Gastroesophageal sphincter (tissue), 4 donors: ENCODE data around the gene RAX. TPM values are rescaled to one million over a fixed set of nuclear protein-coding genes. Genes with fewer than 3 reads are reported as not detected.

Experiments used
- ATAC-seq: fragments of 150-250 bp; one replicate; pipeline ENCODE4 v1.9.1; 2016; ENCODE audit warnings: mild to moderate bottlenecking, moderate library complexity
- H3K27ac ChIP-seq, 4 donors: fragments of 200-600 bp; sonication (generic) in 3 of 4; 1 replicate in 3 of 4; 2 replicates in 1 of 4; pipeline ENCODE4 v1.5.1; 2016 to 2019
- H3K27me3 ChIP-seq: fragments of 200-600 bp; sonication (generic); one replicate; pipeline ENCODE4 v1.5.1; 2019
- H3K36me3 ChIP-seq, 2 donors: fragments of 200-600 bp; sonication (generic); one replicate each; pipeline ENCODE4 v1.5.1; 2019; ENCODE audit warnings: control low read depth in 1 of 2
- H3K4me1 ChIP-seq, 3 donors: fragments of 200-600 bp; sonication (generic); 1 replicate in 2 of 3; 2 replicates in 1 of 3; pipeline ENCODE4 v1.5.1; 2016 to 2019; ENCODE audit warnings: control low read depth in 2 of 3
- H3K4me3 ChIP-seq, 2 donors: fragments of 200-600 bp; sonication (generic); one replicate each; pipeline ENCODE4 v1.5.1; 2019; ENCODE audit warnings: mild to moderate bottlenecking in 1 of 2, moderate library complexity in 1 of 2
- H3K9me3 ChIP-seq, 3 donors: fragments of 200-600 bp; sonication (generic); one replicate each; pipeline ENCODE4 v1.5.1; 2017 to 2019; ENCODE audit warnings: control low read depth in 2 of 3
- EP300 ChIP-seq: sonication (generic); formaldehyde crosslinking; IDR thresholded peaks from one replicate; pipeline ENCODE4 v1.6.1; 2017; ENCODE audit warnings: antibody characterized with exemption, mild to moderate bottlenecking
- POLR2A ChIP-seq, 2 donors: fragments of 450-650 bp; IDR thresholded peaks; one replicate each; pipeline ENCODE4 v1.6.1; 2017; ENCODE audit warnings: antibody characterized with exemption in 2 of 2, mild to moderate bottlenecking in 2 of 2, moderate library complexity in 1 of 2
- POLR2AphosphoS5 ChIP-seq: sonication (generic); formaldehyde crosslinking; IDR thresholded peaks from one replicate; pipeline ENCODE4 v1.6.1; 2017; ENCODE audit warnings: antibody characterized with exemption
- WGBS, 2 donors: methylation state at CpG; one replicate each; pipeline ENCODE4 v1.1.5; 2018; ENCODE audit warnings: low coverage in 1 of 2; 5-methylcytosine and 5-hydroxymethylcytosine counted together
- total RNA-seq, 4 donors: library from RNA; depleted of rRNA; stranded (reverse); fragments of >200 nt; gene quantifications; one replicate each; pipeline ENCODE4 v1.1.0, GENCODE V29; 2016
- TF ChIP-seq, protein P1 (sequence below), 4 experiments: fragments of 200-600 bp in 2 of 4; fragments of 450-650 bp in 2 of 4; sonication (generic) in 1 of 4; IDR thresholded peaks; one replicate each; pipeline ENCODE4 v1.5.1; 2017 to 2019; ENCODE audit warnings: antibody characterized with exemption in 4 of 4, mild to moderate bottlenecking in 2 of 4, moderate library complexity in 2 of 4

RAX gene
- total RNA-seq, 4 donors from 2014 or later: not detected

DNA sequence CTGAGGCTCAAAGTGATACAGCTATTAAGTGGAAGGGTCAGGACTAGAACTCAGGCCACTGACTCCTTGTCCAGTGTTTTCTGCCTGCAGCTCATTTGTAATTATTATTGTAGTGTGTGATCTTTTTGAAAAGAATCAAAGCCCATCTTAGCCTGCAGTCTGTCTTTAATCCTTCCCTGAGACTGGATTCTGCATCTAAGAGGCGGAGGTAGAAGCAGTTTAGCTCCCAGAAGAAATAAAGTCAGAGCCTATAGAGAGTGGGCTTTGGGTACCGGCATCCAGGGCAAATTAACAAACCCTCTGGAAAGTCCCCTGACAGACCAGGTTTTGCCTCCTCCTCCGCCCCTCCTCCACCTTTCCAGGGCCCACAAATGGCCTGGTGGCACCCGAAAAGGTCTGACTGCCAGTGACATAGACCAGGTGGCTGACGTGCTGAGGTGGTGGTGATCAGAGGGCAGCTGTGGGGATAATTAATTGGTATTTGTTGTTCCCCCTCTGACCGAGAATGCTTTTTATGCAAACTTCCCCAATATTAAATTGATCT lies 2.2 kb upstream of the RAX start:
- H3K4me1 ChIP-seq: peaks cover 0 to 25% (median 15%) of the 10 kb centered on the region in 3 donors
- no peak for ATAC-seq
- TF ChIP-seq, protein P1, sequence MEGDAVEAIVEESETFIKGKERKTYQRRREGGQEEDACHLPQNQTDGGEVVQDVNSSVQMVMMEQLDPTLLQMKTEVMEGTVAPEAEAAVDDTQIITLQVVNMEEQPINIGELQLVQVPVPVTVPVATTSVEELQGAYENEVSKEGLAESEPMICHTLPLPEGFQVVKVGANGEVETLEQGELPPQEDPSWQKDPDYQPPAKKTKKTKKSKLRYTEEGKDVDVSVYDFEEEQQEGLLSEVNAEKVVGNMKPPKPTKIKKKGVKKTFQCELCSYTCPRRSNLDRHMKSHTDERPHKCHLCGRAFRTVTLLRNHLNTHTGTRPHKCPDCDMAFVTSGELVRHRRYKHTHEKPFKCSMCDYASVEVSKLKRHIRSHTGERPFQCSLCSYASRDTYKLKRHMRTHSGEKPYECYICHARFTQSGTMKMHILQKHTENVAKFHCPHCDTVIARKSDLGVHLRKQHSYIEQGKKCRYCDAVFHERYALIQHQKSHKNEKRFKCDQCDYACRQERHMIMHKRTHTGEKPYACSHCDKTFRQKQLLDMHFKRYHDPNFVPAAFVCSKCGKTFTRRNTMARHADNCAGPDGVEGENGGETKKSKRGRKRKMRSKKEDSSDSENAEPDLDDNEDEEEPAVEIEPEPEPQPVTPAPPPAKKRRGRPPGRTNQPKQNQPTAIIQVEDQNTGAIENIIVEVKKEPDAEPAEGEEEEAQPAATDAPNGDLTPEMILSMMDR (IDR thresholded peaks at IDR 0.05): no peak
- TF ChIP-seq POLR2A (IDR thresholded peaks at IDR 0.05) (no peak), EP300 (no peak), POLR2AphosphoS5 (no peak)
- no peaks in the 10 kb centered on the region for H3K9me3 ChIP-seq
- H3K4me3 ChIP-seq: no peak overlapping the region
- H3K27ac ChIP-seq: no peak overlapping the region
- no peaks in the 10 kb centered on the region for H3K36me3 ChIP-seq
- peaks cover 98% of the 10 kb centered on the region for H3K27me3 ChIP-seq
- 41 to 48% methylated on average over 3 to 5 of the region's 6 CpGs for WGBS, 2 donors

- Histone ChIP-seq H3K9me3 (no peaks in the 10 kb centered on the region), H3K4me1 (peaks cover 0 to 27% (median 15%) of the 10 kb centered on the region in 3 donors), H3K36me3 (no peaks in the 10 kb centered on the region), H3K4me3 (no peak overlapping the region), H3K27ac (no peak overlapping the region), H3K27me3 (peaks cover 98% of the 10 kb centered on the region)
- WGBS, 2 donors: 0 to 19% methylated on average over 1 to 9 of the region's 18 CpGs
- TF ChIP-seq, protein P1 (IDR thresholded peaks at IDR 0.05): no peak
- TF ChIP-seq EP300 (no peak), POLR2A (IDR thresholded peaks at IDR 0.05) (no peak), POLR2AphosphoS5 (no peak)
- ATAC-seq: no peak
Measured at GRCh38 chr18:59274533-59274928, 1.3 kb upstream of the RAX start.

DNA sequence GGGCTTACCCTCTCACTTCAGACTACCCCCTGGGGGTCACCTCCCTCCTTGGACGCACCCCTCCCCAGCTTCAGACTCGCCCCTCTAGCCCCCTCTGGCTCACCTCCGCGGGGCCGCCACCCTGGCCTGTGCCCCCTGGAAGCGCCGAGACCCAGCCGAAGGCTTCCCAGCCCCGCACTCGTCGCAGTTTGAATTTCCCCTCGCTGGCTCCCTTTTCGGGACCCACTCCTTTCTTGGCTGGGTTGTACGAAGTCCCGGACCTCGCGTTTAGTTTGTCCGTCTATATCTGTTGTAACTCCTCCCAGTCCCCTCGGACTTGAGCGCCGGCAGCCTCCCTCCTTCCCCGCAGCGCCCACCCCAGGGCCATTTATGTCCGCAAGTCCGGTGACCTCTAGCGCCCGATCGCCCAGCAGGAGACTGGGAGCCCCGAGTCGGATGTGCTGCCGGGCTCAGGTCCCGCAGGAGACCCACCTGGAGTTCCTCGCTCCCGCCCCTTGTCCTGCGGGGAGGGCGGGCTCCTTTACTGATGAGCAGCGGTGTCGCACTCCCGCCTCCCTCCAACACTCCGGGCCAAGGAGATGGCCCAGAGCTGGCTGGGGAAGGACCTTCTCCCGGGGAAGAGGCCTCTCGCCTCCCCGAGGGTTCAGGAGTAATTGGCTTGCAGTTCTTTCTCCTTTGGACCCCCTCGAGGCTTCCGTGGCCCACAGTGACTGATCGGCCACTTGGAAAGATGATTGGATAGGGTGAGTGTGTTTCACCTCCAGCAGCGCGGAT lies 692 bp upstream of the RAX start:
- Histone ChIP-seq H3K27me3 (peaks cover 100% of the 10 kb centered on the region), H3K4me3 (peak overlapping the region in 1 of 2 donors; percentile 39), H3K27ac (no peak overlapping the region), H3K4me1 (peaks cover 0 to 32% (median 15%) of the 10 kb centered on the region in 3 donors), H3K9me3 (no peaks in the 10 kb centered on the region), H3K36me3 (no peaks in the 10 kb centered on the region)
- peak; percentile 19 for ATAC-seq
- WGBS, 2 donors: 10 to 29% methylated on average over 2 to 4 of the region's 48 CpGs
- TF ChIP-seq EP300 (no peak), POLR2AphosphoS5 (no peak), POLR2A (IDR thresholded peaks at IDR 0.05) (no peak)
- TF ChIP-seq, protein P1 (IDR thresholded peaks at IDR 0.05): no peak

GRCh38 chr18:59272221-59272888 lies 899 bp downstream of the RAX start:
- H3K36me3 ChIP-seq: no peaks in the 10 kb centered on the region
- H3K27me3 ChIP-seq: peaks cover 100% of the 10 kb centered on the region
- H3K4me3 ChIP-seq: peak overlapping the region in 1 of 2 donors; percentile 39
- H3K9me3 ChIP-seq: no peaks in the 10 kb centered on the region
- peaks cover 0 to 48% (median 21%) of the 10 kb centered on the region in 3 donors for H3K4me1 ChIP-seq
- TF ChIP-seq POLR2AphosphoS5: no peak
- TF ChIP-seq EP300: no peak
- TF ChIP-seq, protein P1 (IDR thresholded peaks at IDR 0.05): no peak
- TF ChIP-seq POLR2A (IDR thresholded peaks at IDR 0.05): no peak
- no peak for ATAC-seq
- H3K27ac ChIP-seq: no peak overlapping the region
- WGBS, 2 donors: 11% methylated on average over 11 of the region's 52 CpGs; no CpG with 5 or more reads in 1 of the 2 donors
